K562 (cell line): Measurements from ENCODE around the gene MEIKIN. TPM values are rescaled to one million over a fixed set of nuclear protein-coding genes. Genes with fewer than 3 reads are reported as not detected.

Experiments
- ARID1B ChIP-seq: fragments of 450-650 bp; IDR thresholded peaks from 2 replicates; pipeline ENCODE4 v1.6.1; 2016; ENCODE audit warnings: antibody characterized with exemption, mild to moderate bottlenecking, inconsistent platforms
- C11orf30 ChIP-seq: fragments of 450-650 bp; IDR thresholded peaks from 2 replicates; pipeline ENCODE4 v1.6.1; 2016; ENCODE audit warnings: low read depth, mild to moderate bottlenecking
- CEBPB ChIP-seq: fragments of 450-650 bp; IDR thresholded peaks from 2 replicates; pipeline ENCODE4 v1.6.1; 2016; ENCODE audit warnings: missing genetic modification characterization, missing compliant biosample characterization
- HNRNPL ChIP-seq: fragments of 200-400 bp; formaldehyde crosslinking; IDR thresholded peaks from 2 replicates; pipeline ENCODE4 v1.6.1; 2017; ENCODE audit warnings: low read depth, mild to moderate bottlenecking, low read length
- NEUROD1 ChIP-seq: fragments of 150-350 bp; IDR thresholded peaks from 2 replicates; pipeline ENCODE4 v1.6.1; 2014; ENCODE audit warnings: borderline replicate concordance, low read length, low read depth; ENCODE audit not compliant: partially characterized antibody
- NFXL1 ChIP-seq: fragments of 450-650 bp; formaldehyde crosslinking; IDR thresholded peaks from 2 replicates; pipeline ENCODE4 v1.4.0; 2021; ENCODE audit warnings: mild to moderate bottlenecking
- NONO ChIP-seq, 2 experiments: fragments of 200-400 bp in 1 of 2; fragments of 450-650 bp in 1 of 2; formaldehyde crosslinking in 1 of 2; IDR thresholded peaks; 2 replicates each; pipeline ENCODE4 v1.6.1; 2017; ENCODE audit warnings: low read depth in 2 of 2, mild to moderate bottlenecking in 2 of 2, moderate library complexity in 2 of 2, low read length in 1 of 2
- NR3C1 ChIP-seq: sonication (generic); formaldehyde crosslinking; IDR thresholded peaks from 2 replicates; pipeline ENCODE4 v1.8.1; 2022; ENCODE audit warnings: missing genetic modification reagents
- RBM34 ChIP-seq: fragments of 200-400 bp; formaldehyde crosslinking; IDR thresholded peaks from 2 replicates; pipeline ENCODE4 v1.6.1; 2018; ENCODE audit warnings: low read length, borderline replicate concordance; ENCODE audit not compliant: insufficient read depth
- ZNF224 ChIP-seq: sonication (generic); formaldehyde crosslinking; IDR thresholded peaks from 2 replicates; pipeline ENCODE4 v1.8.0; 2022; ENCODE audit warnings: mild to moderate bottlenecking, missing genetic modification reagents
- ZNF561 ChIP-seq: fragments of 450-650 bp; formaldehyde crosslinking; conservative IDR thresholded peaks from 2 replicates; pipeline ENCODE4 v1.4.0; 2020; ENCODE audit warnings: mild to moderate bottlenecking, moderate library complexity
- polyA plus RNA-seq, 8 experiments: library from polyadenylated mRNA; depleted of rRNA in 4 of 8; stranded (reverse) in 5 of 8; unstranded in 3 of 8; fragments of >200 nt; fragmentation: Nextera tagmentation in 2 of 8; fragmentation: Illumina TruSeq in 1 of 8; extraction: Ambion mirVana in 2 of 8; extraction: Trizol in 1 of 8; gene quantifications; 2 replicates each; pipeline versions ENCODE4 v1.2.1 to v1.2.3, GENCODE V29; 2011 to 2014; ENCODE audit warnings: inconsistent platforms in 1 of 8, missing spikeins in 1 of 8
- total RNA-seq, 7 experiments: library from RNA; depleted of rRNA in 6 of 7; stranded (reverse); fragments of >200 nt in 6 of 7; fragmentation: Illumina TruSeq in 2 of 7; extraction: Trizol in 2 of 7; gene quantifications; 2 replicates each; pipeline versions ENCODE4 v1.2.1 to v1.2.3, GENCODE V29; 2011 to 2021; ENCODE audit warnings: low replicate concordance in 1 of 7
- TF ChIP-seq, protein P1 (sequence below): fragments of 200-400 bp; formaldehyde crosslinking; IDR thresholded peaks from 2 replicates; pipeline ENCODE4 v1.6.1; 2017; ENCODE audit warnings: mild to moderate bottlenecking, low read depth, low read length, moderate library complexity
- TF ChIP-seq, protein P2 (sequence below), 2 experiments: IDR thresholded peaks; 2 replicates each; pipeline ENCODE4 v1.6.1; 2011; ENCODE audit warnings: borderline replicate concordance in 1 of 2, control low read depth in 1 of 2, low read depth in 1 of 2, low read length in 1 of 2, mild to moderate bottlenecking in 1 of 2, mixed read lengths in 1 of 2, moderate library complexity in 1 of 2; ENCODE audit not compliant: insufficient read depth in 1 of 2, insufficient read length in 1 of 2, poor library complexity in 1 of 2, severe bottlenecking in 1 of 2; ENCODE audit errors: extremely low read depth in 1 of 2
- TF ChIP-seq, protein P3 (sequence below): fragments of 200-800 bp; sonication (Bioruptor generic); IDR thresholded peaks from 2 replicates; pipeline ENCODE4 v1.6.1; 2017; ENCODE audit warnings: missing genetic modification characterization, missing compliant biosample characterization
- TF ChIP-seq, protein P4 (sequence below): sonication (generic); formaldehyde crosslinking; IDR thresholded peaks from 2 replicates; pipeline ENCODE4 v1.8.1; 2023; ENCODE audit warnings: mild to moderate bottlenecking, missing genetic modification reagents
- TF ChIP-seq, protein P5 (sequence below): sonication (generic); formaldehyde crosslinking; IDR thresholded peaks from 2 replicates; pipeline ENCODE4 v1.5.0; 2020; ENCODE audit warnings: missing genetic modification reagents
- TF ChIP-seq, protein P6 (sequence below): fragments of 450-650 bp; conservative IDR thresholded peaks from 2 replicates; pipeline ENCODE4 v1.6.1; 2016; ENCODE audit warnings: missing genetic modification characterization, low read depth, mild to moderate bottlenecking, missing compliant biosample characterization, moderate library complexity

The MEIKIN gene
- total and polyA plus RNA-seq, 9 of the 15 experiments (the other 6 are each of a cell fraction or from before 2014, with no cell fraction given) = 0.18 TPM; not detected in 8

DNA sequence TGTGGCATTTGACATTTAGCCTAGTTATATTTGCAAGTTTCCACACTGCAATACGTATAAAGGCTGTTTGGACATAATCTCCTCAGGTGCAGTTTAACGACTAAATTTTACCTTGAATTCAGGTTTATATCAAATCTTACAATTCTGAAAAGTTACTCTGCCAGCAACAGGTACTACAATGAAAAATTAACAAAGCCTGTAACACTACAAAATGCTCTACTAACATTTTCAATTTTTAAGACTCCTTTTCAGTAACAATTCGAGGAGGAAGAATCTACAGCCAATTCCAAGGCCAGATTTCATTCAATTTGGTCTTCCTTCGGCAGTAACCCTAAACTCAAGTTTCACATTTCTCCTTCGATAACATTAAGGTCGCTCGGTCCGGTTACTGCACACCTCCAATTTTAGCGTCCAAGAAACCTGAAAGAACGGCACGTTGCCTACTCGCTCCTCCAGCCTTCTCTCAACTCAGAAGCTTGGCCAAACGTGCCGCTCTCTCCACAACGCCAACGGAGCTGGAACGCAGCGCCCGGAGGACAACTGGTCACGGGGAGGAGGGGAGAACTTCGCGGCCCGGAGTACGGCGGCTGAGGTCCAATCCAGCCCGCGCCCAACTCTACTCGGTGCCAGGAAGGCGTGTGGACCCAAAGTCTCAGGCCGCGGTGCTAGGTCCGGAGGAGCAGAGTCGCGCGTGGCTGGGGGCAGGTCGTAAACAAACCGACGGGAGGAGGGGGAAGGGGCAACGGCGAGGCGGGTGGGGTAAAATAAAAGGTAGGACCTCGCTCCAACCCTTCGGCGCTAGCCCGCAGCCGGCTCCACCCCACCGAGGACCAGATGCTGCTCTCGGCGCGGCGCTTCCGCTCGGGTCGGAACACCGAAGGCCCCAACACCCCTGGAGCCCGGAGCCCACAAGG is 149.3 kb downstream of the MEIKIN start (continued):
- TF ChIP-seq, protein P1, sequence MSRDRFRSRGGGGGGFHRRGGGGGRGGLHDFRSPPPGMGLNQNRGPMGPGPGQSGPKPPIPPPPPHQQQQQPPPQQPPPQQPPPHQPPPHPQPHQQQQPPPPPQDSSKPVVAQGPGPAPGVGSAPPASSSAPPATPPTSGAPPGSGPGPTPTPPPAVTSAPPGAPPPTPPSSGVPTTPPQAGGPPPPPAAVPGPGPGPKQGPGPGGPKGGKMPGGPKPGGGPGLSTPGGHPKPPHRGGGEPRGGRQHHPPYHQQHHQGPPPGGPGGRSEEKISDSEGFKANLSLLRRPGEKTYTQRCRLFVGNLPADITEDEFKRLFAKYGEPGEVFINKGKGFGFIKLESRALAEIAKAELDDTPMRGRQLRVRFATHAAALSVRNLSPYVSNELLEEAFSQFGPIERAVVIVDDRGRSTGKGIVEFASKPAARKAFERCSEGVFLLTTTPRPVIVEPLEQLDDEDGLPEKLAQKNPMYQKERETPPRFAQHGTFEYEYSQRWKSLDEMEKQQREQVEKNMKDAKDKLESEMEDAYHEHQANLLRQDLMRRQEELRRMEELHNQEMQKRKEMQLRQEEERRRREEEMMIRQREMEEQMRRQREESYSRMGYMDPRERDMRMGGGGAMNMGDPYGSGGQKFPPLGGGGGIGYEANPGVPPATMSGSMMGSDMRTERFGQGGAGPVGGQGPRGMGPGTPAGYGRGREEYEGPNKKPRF = no peak
- TF ChIP-seq, protein P2, sequence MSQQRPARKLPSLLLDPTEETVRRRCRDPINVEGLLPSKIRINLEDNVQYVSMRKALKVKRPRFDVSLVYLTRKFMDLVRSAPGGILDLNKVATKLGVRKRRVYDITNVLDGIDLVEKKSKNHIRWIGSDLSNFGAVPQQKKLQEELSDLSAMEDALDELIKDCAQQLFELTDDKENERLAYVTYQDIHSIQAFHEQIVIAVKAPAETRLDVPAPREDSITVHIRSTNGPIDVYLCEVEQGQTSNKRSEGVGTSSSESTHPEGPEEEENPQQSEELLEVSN (IDR thresholded peaks at IDR 0.05; ENCODE audit: borderline replicate concordance in 1 of 2, extremely low read depth in 1 of 2, insufficient read depth in 1 of 2, insufficient read length in 1 of 2, low read depth in 1 of 2, low read length in 1 of 2, poor library complexity in 1 of 2, severe bottlenecking in 1 of 2) = peak in 1 of 2 experiments; percentile 10
- TF ChIP-seq ARID1B (no peak), ZNF224 (CRISPR knock-in tag) (0 out of 2 replicates have a peak, but pooled peaks have one; percentile 26), NONO (IDR thresholded peaks at IDR 0.05; ENCODE audit: low read depth in 2 of 2, low read length in 1 of 2) (no peak), HNRNPL (no peak), NEUROD1 (no peak), C11orf30 (no peak), NR3C1 (CRISPR knock-in tag) (no peak), CEBPB (tag) (no peak), ZNF561 (no peak), RBM34 (no peak), NFXL1 (CRISPR knock-in tag) (no peak)
- TF ChIP-seq, protein P3, sequence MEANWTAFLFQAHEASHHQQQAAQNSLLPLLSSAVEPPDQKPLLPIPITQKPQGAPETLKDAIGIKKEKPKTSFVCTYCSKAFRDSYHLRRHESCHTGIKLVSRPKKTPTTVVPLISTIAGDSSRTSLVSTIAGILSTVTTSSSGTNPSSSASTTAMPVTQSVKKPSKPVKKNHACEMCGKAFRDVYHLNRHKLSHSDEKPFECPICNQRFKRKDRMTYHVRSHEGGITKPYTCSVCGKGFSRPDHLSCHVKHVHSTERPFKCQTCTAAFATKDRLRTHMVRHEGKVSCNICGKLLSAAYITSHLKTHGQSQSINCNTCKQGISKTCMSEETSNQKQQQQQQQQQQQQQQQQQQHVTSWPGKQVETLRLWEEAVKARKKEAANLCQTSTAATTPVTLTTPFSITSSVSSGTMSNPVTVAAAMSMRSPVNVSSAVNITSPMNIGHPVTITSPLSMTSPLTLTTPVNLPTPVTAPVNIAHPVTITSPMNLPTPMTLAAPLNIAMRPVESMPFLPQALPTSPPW = no peak
- TF ChIP-seq, protein P4, sequence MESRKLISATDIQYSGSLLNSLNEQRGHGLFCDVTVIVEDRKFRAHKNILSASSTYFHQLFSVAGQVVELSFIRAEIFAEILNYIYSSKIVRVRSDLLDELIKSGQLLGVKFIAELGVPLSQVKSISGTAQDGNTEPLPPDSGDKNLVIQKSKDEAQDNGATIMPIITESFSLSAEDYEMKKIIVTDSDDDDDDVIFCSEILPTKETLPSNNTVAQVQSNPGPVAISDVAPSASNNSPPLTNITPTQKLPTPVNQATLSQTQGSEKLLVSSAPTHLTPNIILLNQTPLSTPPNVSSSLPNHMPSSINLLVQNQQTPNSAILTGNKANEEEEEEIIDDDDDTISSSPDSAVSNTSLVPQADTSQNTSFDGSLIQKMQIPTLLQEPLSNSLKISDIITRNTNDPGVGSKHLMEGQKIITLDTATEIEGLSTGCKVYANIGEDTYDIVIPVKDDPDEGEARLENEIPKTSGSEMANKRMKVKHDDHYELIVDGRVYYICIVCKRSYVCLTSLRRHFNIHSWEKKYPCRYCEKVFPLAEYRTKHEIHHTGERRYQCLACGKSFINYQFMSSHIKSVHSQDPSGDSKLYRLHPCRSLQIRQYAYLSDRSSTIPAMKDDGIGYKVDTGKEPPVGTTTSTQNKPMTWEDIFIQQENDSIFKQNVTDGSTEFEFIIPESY (CRISPR knock-in tag) = no peak; the same call in 1 of the 2 replicates
- TF ChIP-seq, protein P5, sequence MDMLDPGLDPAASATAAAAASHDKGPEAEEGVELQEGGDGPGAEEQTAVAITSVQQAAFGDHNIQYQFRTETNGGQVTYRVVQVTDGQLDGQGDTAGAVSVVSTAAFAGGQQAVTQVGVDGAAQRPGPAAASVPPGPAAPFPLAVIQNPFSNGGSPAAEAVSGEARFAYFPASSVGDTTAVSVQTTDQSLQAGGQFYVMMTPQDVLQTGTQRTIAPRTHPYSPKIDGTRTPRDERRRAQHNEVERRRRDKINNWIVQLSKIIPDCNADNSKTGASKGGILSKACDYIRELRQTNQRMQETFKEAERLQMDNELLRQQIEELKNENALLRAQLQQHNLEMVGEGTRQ (CRISPR knock-in tag) = no peak
- TF ChIP-seq, protein P6, sequence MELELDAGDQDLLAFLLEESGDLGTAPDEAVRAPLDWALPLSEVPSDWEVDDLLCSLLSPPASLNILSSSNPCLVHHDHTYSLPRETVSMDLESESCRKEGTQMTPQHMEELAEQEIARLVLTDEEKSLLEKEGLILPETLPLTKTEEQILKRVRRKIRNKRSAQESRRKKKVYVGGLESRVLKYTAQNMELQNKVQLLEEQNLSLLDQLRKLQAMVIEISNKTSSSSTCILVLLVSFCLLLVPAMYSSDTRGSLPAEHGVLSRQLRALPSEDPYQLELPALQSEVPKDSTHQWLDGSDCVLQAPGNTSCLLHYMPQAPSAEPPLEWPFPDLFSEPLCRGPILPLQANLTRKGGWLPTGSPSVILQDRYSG (tag) = no peak
